MCF 10A (cell line): ENCODE data around the gene KCNG2. TPM values are rescaled to one million over a fixed set of nuclear protein-coding genes. Genes with fewer than 3 reads are reported as not detected.

Source experiments
- BruUV-seq: library from RNA; stranded (reverse); fragments of 400-500 nt; replicated peaks from 2 replicates; lab custom pipeline; 2021; lab: Mats Ljungman, UMichigan
- CTCF ChIA-PET: fragments of 300-600 bp; sonication (Branson Sonifier 250); formaldehyde crosslinking; extraction: SDS; loops from one replicate; lab custom pipeline; 2021; ENCODE audit warnings: antibody characterized with exemption, inconsistent platforms; lab: Yijun Ruan, JAX
- POLR2A ChIA-PET: fragments of 300-600, 350-650 bp; sonication (Branson Sonifier 250); formaldehyde crosslinking; extraction: SDS; loops from one replicate; lab custom pipeline; 2020; ENCODE audit warnings: antibody characterized with exemption, inconsistent platforms; lab: Yijun Ruan, JAX
- DNase-seq: peaks from one replicate; pipeline ENCODE4 v3.0.0-alpha.2; 2018; ENCODE audit not compliant: unreplicated experiment
- H3K27ac Mint-ChIP-seq: one replicate; pipeline ENCODE4 v1.8.0; 2022; ENCODE audit warnings: mild to moderate bottlenecking, low read depth, mixed read lengths; ENCODE audit not compliant: unreplicated experiment
- H3K27me3 Mint-ChIP-seq: one replicate; pipeline ENCODE4 v1.8.0; 2022; ENCODE audit warnings: mixed read lengths; ENCODE audit not compliant: insufficient read depth, unreplicated experiment
- H3K36me3 Mint-ChIP-seq: one replicate; pipeline ENCODE4 v1.8.0; 2022; ENCODE audit warnings: mild to moderate bottlenecking, moderate library complexity, mixed read lengths; ENCODE audit not compliant: insufficient read depth, unreplicated experiment
- H3K4me1 Mint-ChIP-seq: one replicate; pipeline ENCODE4 v1.8.0; 2022; ENCODE audit warnings: mixed read lengths; ENCODE audit not compliant: insufficient read depth, unreplicated experiment
- H3K4me3 Mint-ChIP-seq: one replicate; pipeline ENCODE4 v1.8.0; 2022; ENCODE audit warnings: mild to moderate bottlenecking, moderate library complexity, mixed read lengths; ENCODE audit not compliant: unreplicated experiment
- H3K9me3 Mint-ChIP-seq: one replicate; pipeline ENCODE4 v1.8.0; 2022; ENCODE audit warnings: mixed read lengths; ENCODE audit not compliant: unreplicated experiment
- CTCF ChIP-seq: fragments of 200-600 bp; IDR thresholded peaks from one replicate; pipeline ENCODE4 v1.8.0; 2022; ENCODE audit warnings: antibody characterized with exemption, mild to moderate bottlenecking; ENCODE audit not compliant: unreplicated experiment
- intact Hi-C: fragments of 100-400 bp; cut with micrococcal nuclease; formaldehyde crosslinking; loops from 2 replicates; pipeline ENCODE4 v1.14.1; 2022
- total RNA-seq: library from RNA; stranded (reverse); gene quantifications from 2 replicates; pipeline ENCODE4 v1.2.3, GENCODE V29; 2022

The KCNG2 gene
- total RNA-seq, 1 experiment from 2014 or later = not detected

DNA sequence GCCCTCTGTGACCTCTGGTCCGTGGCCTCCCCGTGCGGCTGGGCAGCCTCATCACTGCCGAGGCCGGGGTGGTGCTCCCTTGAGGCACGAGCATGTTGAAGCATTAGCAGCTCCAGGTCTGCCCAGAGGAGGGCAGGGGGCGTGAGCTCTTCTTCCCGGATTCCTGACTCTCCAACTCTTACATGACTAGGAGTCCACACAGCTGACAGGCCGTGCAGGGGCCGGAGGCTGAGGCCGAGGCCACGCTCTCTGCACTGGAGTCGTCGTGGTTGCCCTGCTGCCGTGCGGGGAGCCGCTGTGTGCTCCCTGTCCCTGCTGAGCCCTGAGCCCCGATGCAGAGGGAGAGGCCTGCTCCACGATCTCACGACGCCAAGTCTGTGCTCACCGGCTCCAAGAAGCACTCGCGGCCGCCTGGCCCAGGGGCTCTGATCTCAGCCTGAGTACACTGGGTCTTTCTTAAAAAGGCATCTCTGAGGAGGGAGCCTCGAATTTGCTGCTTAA lies 19.4 kb upstream of the KCNG2 start:
- peaks cover 5% of the 10 kb centered on the region for H3K9me3 Mint-ChIP-seq
- ChIA-PET CTCF (no interaction called here), POLR2A (no interaction called here)
- no peak overlapping the region for H3K27ac Mint-ChIP-seq
- no peak overlapping the region for H3K4me3 Mint-ChIP-seq
- TF ChIP-seq CTCF = no peak
- peaks cover 21% of the 10 kb centered on the region for H3K27me3 Mint-ChIP-seq
- no peaks in the 10 kb centered on the region for H3K36me3 Mint-ChIP-seq
- intact Hi-C loops = no loop called here
- no peaks in the 10 kb centered on the region for H3K4me1 Mint-ChIP-seq
- BruUV-seq = no TSS peak
- DNase-seq = no peak

GRCh38 chr18:79779021-79779699 lies 18.6 kb upstream of the KCNG2 start:
- BruUV-seq = no TSS peak
- Mint-ChIP-seq H3K9me3 (no peaks in the 10 kb centered on the region), H3K4me3 (no peak overlapping the region), H3K4me1 (no peaks in the 10 kb centered on the region), H3K36me3 (no peaks in the 10 kb centered on the region), H3K27me3 (peaks cover 21% of the 10 kb centered on the region), H3K27ac (no peak overlapping the region)
- ChIA-PET POLR2A (no interaction called here), CTCF (no interaction called here)
- no peak for DNase-seq
- TF ChIP-seq CTCF = no peak
- intact Hi-C loops = no loop called here

- Mint-ChIP-seq H3K27me3 (peaks cover 21% of the 10 kb centered on the region), H3K9me3 (no peaks in the 10 kb centered on the region), H3K36me3 (no peaks in the 10 kb centered on the region), H3K4me3 (no peak overlapping the region), H3K4me1 (no peaks in the 10 kb centered on the region), H3K27ac (no peak overlapping the region)
- ChIA-PET CTCF (no interaction called here), POLR2A (no interaction called here)
- no peak for DNase-seq
- BruUV-seq = no TSS peak
- intact Hi-C loops = no loop called here
- no peak for TF ChIP-seq CTCF
These were observed 18.0 kb upstream of the KCNG2 start for GRCh38 chr18:79779700-79780190.

- no peaks in the 10 kb centered on the region for H3K4me1 Mint-ChIP-seq
- intact Hi-C loops = no loop called here
- H3K36me3 Mint-ChIP-seq = no peaks in the 10 kb centered on the region
- BruUV-seq = no TSS peak
- ChIA-PET POLR2A (no interaction called here), CTCF (no interaction called here)
- no peak for DNase-seq
- no peak overlapping the region for H3K27ac Mint-ChIP-seq
- peaks cover 19% of the 10 kb centered on the region for H3K27me3 Mint-ChIP-seq
- no peak overlapping the region for H3K4me3 Mint-ChIP-seq
- TF ChIP-seq CTCF = no peak
- no peaks in the 10 kb centered on the region for H3K9me3 Mint-ChIP-seq
These were observed 17.2 kb upstream of the KCNG2 start for GRCh38 chr18:79780547-79780946.
